ENCODE measurements around the gene DCXR.
A peak's percentile ranks its signal among the peaks of the same experiment; 100 is the strongest.
"Not testable (repeated sequence)": the region's sequence is repeated elsewhere in the genome, so short reads cannot be mapped to it uniquely, and the experiment has no call there.

The DCXR gene

GRCh38 chr17:82039695-82040299, 2.3 kb upstream of the DCXR start:
- DNase-seq (ENCODE audit: low read depth in 2 of 3, low spot score in 1 of 3), result no peak

- DNase-seq (ENCODE audit: low read depth in 2 of 3, low spot score in 1 of 3), result not testable (repeated sequence)
Observed at GRCh38 chr17:82038796-82039409, 1.4 kb upstream of the DCXR start.

GRCh38 chr17:82037889-82038195, 345 bp upstream of the DCXR start:
- DNase-seq (ENCODE audit: low read depth in 2 of 3, low spot score in 1 of 3), result no peak

GRCh38 chr17:82036634-82037091, 834 bp downstream of the DCXR start:
- DNase-seq (ENCODE audit: low read depth in 2 of 3, low spot score in 1 of 3), result no peak

GRCh38 chr17:82035956-82036633, 1.4 kb downstream of the DCXR start:
- DNase-seq (ENCODE audit: low read depth in 2 of 3, low spot score in 1 of 3), result no peak

- no peak for DNase-seq (ENCODE audit: low read depth in 2 of 3, low spot score in 1 of 3)
Observed at GRCh38 chr17:82035488-82035887, 2.0 kb downstream of the DCXR start.

- DNase-seq (ENCODE audit: low read depth in 2 of 3, low spot score in 1 of 3), result no peak
Observed at GRCh38 chr17:82034371-82035011, 3.0 kb downstream of the DCXR start.

GRCh38 chr17:82033359-82034085, 4.0 kb downstream of the DCXR start:
- DNase-seq (ENCODE audit: low read depth in 2 of 3, low spot score in 1 of 3), result no peak

- no peak for DNase-seq (ENCODE audit: low read depth in 2 of 3, low spot score in 1 of 3)
Observed at GRCh38 chr17:82031885-82032627, 5.4 kb downstream of the DCXR start.

GRCh38 chr17:82031303-82031884, 6.1 kb downstream of the DCXR start, which contains the start of gene RAC3:
Gene RAC3, plus strand, starts transcription at chr17:82031678. Its CDS starts 84 bp downstream, at chr17:82031762.
- no peak for DNase-seq (ENCODE audit: low read depth in 2 of 3, low spot score in 1 of 3)

GRCh38 chr17:82030470-82031302, 6.8 kb downstream of the DCXR start:
- peak; percentile 70 to 84 (median 82) for DNase-seq (ENCODE audit: low read depth in 2 of 3, low spot score in 1 of 3)

- no peak for DNase-seq (ENCODE audit: low read depth in 2 of 3, low spot score in 1 of 3)
Observed at GRCh38 chr17:82029990-82030469, 7.5 kb downstream of the DCXR start.

- DNase-seq (ENCODE audit: low read depth in 2 of 3, low spot score in 1 of 3), result no peak
Observed at GRCh38 chr17:82029391-82029790, 8.1 kb downstream of the DCXR start.

- DNase-seq (ENCODE audit: low read depth in 2 of 3, low spot score in 1 of 3), result no peak
Observed at GRCh38 chr17:82028966-82029365, 8.5 kb downstream of the DCXR start.

GRCh38 chr17:82028246-82028645, 9.3 kb downstream of the DCXR start:
- DNase-seq (ENCODE audit: low read depth in 2 of 3, low spot score in 1 of 3), result no peak

- no peak for DNase-seq (ENCODE audit: low read depth in 2 of 3, low spot score in 1 of 3)
Observed at GRCh38 chr17:82025401-82026107, 11.9 kb downstream of the DCXR start.

GRCh38 chr17:82024859-82025258, 12.6 kb downstream of the DCXR start:
- DNase-seq (ENCODE audit: low read depth in 2 of 3, low spot score in 1 of 3), result no peak

- DNase-seq (ENCODE audit: low read depth in 2 of 3, low spot score in 1 of 3), result no peak
Observed at GRCh38 chr17:82023447-82024241, 13.9 kb downstream of the DCXR start.
